Measurements from ENCODE around the gene UBASH3B.
A peak's percentile ranks its signal among the peaks of the same experiment; 100 is the strongest.

UBASH3B gene

DNA sequence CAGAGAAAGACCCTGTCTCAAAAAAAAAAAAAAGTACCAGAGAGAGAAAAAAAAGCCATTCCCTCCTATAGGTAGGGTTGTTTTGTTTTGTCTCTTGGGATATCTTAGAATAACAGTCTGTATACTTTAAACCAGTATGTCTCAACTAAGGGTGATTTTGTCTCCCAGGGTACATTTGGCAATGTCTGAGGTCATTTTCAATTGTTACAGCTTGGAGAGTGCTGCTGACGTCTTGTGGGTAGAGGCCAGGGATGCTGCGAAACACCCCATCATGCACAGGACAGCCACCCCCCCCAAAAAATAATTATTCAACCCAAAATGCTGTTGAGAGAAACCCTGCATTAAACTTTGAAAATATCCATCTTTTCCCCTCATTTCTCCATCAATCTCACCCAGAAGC, 126.7 kb downstream of the UBASH3B start:
- DNase-seq (ENCODE audit: low spot score) = no peak

DNA sequence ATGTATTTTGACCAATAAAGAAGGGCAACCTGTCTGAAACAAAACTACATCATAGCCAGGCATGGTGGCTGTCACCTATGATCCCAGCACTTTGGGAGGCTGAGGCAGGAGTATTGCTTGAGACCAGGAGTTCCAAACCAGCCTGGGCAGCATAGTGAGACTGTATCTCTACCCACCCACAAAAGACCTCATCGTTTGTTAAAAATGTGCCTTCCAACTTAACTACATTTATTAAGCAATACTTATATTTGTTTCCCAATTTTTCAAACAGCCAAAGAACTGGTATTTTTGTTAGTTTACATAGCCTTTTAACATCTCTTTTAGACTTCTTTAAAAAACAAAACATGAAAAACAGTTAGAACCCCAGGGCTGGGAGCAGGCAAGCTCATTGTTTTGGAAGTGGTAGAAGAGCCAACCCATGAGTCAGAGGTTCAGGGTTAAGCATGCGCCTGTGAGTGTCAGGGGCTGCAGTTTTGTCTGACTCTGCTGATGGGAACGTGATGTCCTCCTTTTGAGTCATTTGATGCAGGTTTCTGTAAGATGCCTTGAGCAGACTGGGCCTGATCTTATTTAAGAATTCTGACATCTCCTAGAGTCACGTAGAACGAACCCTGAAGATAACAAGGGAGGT, 128.9 kb downstream of the UBASH3B start:
- DNase-seq (ENCODE audit: low spot score) = peak; percentile 90

DNA sequence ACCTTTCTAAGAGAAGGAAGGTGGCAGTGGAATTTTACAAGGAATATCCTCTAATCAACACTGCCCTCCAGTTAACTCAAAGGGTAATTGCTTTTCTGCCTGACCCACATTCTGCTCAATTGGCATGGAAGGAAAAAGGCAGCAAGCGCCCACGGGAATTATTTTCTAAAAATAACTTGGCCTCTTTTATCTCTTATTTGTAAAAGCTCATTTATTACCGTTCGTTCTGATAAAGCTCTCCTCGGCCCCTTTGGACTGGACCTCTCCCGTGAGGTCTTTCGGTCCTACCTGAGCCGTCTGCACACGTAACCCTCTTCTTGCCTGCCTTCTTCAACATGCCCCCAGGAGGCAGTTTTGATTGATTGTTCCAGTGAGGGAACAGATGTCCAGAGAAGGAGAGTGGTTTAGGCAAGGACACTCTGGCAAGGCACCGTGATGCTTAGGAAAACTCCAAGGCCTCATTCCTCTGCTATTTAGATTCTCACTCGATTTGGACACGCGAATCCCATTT, 129.6 kb downstream of the UBASH3B start:
- no peak for DNase-seq (ENCODE audit: low spot score)

DNA sequence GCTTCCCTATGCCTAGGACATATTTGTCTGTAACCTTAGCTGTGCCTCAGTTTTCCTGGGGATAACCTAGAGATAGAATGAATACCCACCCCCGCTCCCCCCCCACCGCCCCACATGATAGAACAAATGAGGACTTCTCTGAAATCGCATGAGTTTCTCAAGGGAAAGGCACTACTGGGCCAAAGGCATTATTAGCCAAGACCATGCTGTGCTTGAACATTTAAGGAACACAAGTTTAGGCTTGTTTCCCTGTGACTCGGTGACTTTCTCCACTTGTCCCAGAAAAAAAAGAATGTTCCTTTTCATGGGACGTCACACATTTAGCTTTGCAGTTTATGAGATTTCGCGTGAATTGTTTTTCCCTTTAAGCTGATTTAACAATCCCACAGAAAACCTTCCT, 131.4 kb downstream of the UBASH3B start:
- DNase-seq (ENCODE audit: low spot score) = no peak

DNA sequence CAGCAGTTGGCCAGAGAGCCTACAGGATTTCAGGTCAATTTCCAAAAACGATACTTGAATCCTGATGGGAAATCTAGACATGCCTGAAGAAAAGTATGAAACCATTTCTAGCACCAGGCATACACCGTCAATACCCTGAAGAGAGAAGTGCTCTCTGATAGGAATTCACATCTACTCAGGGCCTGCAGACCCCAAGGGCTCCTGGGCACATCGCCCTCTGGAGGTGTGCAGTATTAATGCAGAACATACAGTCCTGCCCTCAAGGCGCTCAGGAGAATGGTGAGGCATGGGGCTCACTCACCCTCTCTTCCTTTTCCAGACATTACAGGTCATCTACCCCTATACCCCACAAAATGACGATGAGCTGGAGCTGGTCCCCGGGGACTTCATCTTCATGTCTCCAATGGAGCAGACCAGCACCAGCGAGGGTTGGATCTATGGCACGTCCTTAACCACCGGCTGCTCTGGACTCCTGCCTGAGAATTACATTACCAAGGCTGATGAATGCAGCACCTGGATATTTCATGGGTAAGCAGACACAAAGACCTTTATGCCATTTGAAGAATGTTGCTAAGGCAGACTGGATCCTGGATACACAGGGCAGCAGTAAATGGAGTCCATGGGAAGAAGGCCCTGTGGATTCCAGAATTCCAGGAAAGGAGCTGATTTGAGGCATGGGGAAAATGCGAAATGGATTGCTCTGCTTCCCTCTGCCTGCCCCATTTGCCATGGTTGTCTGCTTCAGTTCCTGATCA, 133.4 kb downstream of the UBASH3B start:
- DNase-seq (ENCODE audit: low spot score) = no peak

DNA sequence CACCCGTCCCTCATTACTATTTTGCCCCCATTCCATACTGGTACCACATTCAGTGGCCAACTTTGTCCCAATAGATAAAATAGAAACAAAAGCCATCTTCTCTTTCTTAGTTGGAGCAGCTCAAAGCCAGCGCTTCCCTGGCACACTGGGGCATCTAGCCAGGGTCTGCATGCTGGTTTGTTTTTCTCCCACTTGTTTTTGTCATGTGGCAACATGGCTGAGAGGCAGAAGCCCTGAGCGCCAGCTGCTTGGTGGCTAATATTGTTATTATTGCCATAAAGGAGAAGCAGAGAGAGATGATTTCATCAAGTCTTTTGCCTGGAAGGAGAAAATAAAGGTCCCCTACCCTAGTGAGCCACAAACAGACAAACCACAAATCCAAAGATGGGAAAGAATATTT, 134.4 kb downstream of the UBASH3B start:
- no peak for DNase-seq (ENCODE audit: low spot score)

DNA sequence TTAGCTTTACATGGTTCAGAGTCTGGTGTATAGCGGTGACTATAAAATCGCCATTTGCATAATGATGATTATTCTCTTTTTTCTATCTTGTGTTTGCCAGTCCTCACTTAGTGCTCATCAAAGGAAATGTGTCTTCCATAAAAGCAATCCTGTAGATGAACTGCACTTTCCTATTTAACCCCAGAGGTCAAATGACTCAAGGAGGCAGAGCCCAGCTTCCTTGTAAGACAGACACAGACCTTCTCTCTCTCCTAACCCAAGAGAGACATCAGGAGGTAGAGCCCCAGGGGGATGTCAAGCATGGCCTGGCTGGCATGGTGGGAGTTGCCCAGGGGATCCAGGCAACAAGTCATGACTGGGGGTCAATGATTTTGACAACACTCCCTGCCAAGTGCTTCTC, 135.9 kb downstream of the UBASH3B start:
- DNase-seq (ENCODE audit: low spot score) = no peak

DNA sequence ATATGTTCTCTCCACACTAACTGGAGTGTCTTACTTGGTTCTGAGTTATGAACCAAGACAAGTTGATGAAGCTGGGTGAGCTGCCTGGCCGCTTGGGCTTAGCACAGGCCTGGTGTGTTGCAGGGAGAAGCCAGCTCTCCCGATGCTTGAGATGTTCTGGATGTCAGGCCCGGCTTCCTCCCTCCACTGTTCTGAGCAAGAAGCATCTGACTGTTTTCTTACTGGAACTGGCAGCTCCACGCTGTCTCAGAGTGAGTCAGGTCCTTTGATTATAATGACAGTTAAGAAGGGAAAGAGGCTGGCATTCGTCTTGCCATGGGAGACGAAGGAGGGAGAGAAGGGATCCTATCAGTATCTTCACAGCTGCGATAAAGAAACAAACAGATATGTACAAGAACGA, 136.3 kb downstream of the UBASH3B start:
- DNase-seq (ENCODE audit: low spot score) = peak; percentile 30

DNA sequence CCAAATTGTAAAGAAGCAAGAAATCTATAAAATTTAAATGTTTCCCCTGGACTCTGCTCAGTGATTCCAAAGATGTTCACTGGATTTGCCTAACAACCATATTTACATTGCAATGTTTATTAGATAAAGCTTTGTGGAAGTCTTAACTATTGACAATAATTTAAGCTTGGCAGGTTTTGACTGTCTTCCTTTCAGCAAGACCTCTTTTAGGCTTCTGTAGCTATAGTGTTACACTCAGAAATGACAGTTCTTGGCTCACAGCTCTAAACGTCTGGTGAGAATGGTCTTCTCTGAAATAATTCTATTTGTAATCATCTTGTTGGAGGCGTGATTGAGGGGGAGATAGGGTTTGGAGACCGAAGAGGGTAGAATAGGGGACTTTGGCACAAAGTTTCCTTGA, 138.0 kb downstream of the UBASH3B start:
- no peak for DNase-seq (ENCODE audit: low spot score)

DNA sequence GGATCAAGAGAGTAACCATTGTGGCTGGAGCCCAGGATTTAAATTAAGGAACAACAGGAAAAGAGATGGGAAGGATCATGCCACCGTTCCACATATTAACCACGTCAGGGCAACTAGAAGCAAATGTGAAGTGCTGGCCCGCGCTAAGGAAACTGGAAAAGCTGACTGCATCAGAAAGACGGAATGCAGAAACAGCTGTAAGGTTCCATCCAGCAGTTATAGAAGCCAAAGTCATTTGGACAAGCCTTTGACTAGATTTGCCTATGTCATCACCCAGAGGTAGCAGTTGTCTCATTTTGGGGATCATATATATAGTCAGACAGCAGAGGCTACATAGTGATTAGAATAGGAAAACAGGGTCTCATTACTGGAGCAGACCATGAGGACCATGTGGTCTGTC, 139.8 kb downstream of the UBASH3B start:
- DNase-seq (ENCODE audit: low spot score) = no peak

DNA sequence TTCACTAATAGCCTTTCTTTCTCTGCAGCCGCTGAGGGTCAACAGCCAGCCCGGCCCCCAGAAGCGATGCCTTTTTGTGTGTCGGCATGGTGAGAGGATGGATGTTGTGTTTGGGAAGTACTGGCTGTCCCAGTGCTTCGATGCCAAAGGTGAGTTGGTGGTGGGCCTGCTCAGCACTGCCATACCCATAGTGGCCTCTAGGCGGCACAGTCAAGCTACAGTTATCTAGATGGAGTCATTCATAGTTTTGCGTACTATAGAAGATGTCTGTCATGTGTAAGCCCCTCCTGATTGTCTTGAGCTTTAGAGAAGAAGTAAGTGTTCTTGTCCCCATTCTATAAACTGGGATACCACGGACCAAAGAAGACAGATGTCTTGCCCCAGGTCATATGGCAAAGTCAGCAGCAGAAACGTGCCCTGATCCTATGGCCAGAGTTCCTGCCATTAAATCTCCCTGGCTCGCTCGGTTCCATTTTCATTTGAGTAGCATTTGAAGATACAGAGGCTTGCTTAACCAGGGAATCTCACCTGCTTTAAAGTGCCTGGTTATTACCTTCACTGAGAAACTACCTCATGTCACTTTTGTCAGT, 140.7 kb downstream of the UBASH3B start:
- peak; percentile 50 for DNase-seq (ENCODE audit: low spot score)

DNA sequence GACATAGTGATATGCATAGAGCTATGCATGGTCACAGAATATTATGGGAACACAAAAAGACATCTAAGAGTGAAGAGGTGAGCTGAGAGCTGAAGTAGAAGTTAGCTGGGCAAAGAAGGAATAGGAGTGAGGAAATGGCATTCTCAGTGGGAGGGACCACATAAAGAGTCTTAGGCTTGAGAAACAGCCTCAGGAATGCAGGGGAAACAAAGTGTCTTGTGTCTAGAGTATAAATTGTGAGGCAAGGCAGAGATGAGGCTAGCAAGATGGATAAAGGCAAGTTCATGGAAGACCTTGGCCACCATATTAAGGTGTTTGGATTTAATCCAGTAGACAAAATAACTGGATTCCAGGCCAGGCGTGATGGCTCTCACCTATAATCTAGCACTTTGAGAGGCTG, 142.1 kb downstream of the UBASH3B start:
- no peak for DNase-seq (ENCODE audit: low spot score)

DNA sequence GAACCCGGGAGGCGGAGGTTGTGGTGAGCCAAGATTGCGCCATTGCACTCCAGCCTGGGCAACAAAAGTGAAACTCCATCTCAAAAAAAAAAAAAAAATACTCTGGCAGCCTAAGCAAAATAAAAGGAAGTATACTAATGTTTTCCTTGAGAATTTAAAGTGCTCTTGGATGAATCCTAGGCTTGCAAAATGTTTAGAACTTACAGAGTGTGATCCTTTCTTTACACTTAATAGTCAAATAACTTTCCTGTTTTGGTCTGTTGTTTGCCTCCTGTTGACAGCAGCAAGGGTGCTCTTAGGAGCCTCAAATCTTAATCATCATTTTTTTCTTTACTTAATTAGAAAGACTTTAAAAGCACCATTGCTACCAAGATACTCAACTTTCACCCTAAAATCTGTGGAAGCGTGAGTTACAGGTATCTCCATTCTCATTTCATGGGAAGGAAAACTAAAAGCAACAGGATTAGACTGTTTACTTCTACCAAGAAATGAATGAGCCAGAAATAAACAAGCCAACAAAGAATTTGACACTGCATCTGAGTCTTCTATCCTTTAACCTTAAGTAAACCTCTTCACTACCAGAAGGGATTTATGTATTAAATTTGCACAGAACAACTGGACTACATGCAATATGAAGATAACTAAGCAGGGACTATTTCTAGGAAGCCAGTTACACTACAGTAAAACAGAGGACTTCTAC, 144.0 kb downstream of the UBASH3B start:
- no peak for DNase-seq (ENCODE audit: low spot score)

DNA sequence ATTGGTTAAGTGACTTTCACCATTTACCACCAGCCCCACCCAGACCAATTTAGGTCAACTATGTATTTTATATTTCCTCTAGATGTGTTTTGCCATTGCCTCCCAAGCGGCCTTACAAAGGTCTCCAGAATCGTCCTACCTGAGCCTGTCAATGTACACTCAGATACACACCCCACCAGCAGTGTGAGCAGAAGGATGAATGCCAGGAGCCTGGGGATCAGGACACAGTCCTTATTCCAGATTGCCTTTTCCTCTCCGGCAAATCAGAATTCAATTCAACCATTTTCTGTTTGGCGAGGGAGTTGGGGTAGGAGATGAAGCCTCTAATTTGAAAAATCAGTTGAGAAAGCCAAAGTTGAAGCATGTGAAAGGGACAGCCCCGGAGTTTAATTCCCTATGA, 147.4 kb downstream of the UBASH3B start:
- DNase-seq (ENCODE audit: low spot score) = no peak

DNA sequence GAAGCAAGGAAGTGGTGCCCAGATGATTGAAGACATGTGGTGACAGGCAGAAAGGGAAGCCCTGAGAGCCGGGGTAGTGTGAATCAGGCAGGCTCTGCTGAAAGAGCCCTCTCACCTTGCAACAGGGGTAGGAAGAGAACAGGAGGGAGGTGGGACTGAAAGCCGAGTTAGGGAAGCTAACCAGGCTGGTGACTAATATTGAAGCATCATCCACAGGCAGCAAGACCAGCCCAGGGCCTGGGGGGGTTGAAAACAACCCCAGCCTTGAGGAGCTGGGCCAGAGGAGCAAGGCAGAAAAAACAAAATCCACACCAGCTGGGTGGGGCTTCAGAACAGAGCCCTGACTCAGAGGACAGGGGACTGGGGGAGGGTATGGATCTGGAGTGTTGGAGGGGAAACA, 147.8 kb downstream of the UBASH3B start:
- DNase-seq (ENCODE audit: low spot score) = peak; percentile 78

DNA sequence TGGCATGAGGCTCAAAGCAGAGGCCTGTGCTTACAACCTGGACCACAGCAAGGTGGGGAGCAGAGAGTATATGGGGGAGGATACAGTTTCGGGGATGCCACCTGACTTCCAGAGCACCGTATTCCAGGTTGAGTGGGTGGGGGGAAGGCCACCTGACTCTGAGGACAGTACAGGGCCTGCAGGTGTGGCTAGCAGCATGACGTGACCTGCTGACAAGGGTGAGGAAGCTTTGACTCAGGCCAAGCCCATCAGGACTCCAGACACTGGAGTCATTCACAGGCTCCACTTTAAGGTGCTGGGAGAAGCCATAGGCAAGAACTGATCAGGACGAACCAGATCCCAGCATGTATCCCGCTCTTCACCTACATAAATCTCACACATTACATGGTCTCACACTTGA, 148.2 kb downstream of the UBASH3B start:
- DNase-seq (ENCODE audit: low spot score) = no peak

DNA sequence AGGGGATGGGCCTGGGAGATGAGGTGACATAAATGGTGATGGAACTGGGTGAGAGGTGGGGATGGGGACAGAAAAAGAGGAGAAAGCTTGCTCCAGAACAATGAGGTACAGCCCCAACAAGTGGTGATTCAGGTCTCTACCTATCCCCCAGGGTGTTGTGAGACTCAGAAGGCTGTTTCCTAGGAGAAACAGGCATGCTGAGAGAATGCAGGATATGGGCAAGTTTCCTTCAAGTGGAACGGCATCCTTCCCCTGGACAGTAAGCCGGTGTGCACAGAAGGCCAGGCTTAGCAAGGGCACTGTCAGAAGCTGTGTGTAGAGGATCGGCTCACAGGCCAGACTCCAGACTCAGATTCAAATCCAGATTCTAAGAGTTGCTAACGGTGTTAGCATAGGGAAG, 148.6 kb downstream of the UBASH3B start:
- peak; percentile 65 for DNase-seq (ENCODE audit: low spot score)

DNA sequence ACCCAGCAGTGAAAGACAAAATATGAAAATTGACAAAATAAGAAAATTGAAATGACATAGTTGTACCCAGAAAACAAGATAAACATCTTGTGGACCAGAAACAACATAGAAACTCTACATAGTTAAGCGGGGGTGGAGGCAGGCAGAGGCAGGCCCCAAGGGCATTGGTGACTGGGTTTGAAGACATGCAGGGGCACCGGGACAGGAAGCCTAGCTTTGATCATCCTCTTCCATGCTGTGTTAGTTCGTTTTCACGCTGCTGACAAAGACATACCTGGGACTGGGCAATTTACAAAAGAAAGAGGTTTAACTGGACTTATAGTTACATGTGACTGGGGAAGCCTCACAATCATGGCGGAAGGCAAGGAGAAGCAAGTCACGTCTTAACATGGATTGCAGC, 149.3 kb downstream of the UBASH3B start:
- DNase-seq (ENCODE audit: low spot score) = no peak

DNA sequence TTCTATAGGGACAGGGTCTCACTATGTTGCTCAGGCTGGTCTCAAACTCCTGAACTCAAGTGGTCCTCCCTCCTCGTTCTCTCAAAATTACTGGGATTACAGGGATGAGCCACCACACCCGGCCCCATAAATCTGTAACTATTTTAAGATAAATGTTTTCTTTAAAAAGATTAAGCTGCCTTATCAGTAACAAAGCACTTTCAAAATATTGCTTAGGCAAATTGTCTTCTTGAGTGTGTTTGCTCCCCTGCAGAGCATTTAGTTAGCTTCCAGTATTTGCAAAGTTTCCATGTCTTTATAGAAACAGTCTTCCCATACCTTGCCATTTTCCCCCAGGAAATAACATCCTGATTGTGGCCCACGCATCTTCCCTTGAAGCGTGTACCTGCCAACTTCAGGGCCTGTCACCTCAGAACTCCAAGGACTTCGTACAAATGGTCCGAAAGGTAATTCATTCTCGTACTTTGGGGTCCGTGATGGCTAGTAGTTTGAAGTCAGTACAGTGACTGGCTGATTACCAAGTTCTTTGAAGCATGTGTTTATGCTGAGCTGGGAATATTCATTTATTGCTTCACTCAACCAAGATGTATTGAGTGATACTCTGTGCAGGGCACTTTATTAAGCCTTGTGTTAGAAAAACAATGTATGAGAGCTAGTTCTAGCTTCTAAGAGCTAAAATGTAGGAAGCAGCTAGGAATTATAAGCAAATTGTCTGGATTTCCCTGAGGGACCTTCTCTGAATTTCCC, 152.4 kb downstream of the UBASH3B start:
- no peak for DNase-seq (ENCODE audit: low spot score)

DNA sequence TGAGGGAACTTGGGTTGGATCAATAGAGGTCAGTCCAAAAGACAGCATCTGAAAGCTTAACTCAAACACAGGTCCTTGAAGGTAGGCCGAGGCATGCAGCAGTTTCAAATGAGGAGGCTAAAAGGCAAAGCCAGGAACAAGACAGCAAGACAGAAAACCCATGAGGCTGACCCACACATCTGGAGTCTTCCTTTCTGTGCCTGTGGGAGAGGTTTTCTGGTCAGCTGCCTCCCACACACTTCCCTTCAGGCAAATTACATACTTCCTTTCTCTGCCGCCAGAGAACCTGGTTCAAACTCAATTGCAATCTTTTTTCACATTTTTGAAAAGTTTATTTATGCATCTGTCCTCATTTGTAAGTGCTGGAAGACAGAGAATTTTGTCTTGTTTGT, 153.0 kb downstream of the UBASH3B start:
- DNase-seq (ENCODE audit: low spot score) = peak; percentile 52

DNA sequence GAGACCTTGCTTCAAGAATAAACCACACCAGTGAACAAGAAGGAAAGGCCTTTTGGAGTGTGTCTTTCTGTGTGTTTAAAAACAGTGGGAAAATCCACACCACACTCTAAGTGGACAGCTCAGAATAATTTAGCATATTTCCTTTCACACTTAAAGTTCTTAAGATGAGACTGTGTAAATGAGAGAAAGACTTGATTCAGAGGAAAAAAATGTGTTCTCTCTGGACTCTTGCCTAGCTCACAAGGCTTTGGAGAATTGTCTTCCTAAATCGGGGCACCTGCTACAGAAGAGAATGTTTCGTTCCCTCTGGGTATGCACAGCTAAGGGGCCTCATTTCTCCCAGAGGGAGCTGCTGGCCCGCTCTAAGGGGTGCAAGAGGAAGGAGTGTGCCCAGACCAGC, 154.3 kb downstream of the UBASH3B start:
- no peak for DNase-seq (ENCODE audit: low spot score)

DNA sequence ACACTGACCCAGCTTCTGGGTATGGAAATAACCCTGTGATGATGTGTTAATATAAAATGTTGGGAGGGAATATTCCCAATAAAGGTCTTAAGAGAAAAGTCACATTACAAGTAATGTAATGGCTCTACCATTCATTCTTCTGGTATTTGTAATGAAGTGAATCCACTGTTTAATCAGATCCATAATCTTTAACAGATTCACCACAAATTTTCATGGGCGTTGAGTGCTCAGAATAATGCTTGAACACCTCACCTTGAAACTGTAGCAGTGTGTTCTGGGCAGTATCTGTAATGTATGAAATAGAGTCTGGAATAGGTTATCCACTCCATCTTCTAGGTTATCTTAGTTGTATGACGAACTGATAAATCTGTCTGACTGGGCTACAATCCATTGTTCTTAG, 156.2 kb downstream of the UBASH3B start:
- no peak for DNase-seq (ENCODE audit: low spot score)

Data from AG08395 (cell line).